ENCODE measurements around the gene RAB10.

The RAB10 gene

GRCh38 chr2:26179446-26179913, 145.6 kb downstream of the RAB10 start:
- DNase-seq (ENCODE audit: low spot score), result peak; percentile 33

- no peak for DNase-seq (ENCODE audit: low spot score)
Observed at GRCh38 chr2:26182441-26182840, 148.6 kb downstream of the RAB10 start.

GRCh38 chr2:26182887-26183630, 149.2 kb downstream of the RAB10 start:
- DNase-seq (ENCODE audit: low spot score), result no peak

GRCh38 chr2:26184121-26184520, 150.2 kb downstream of the RAB10 start:
- DNase-seq (ENCODE audit: low spot score), result no peak

GRCh38 chr2:26184555-26185303, 150.8 kb downstream of the RAB10 start:
- DNase-seq (ENCODE audit: low spot score), result peak; percentile 91

GRCh38 chr2:26185304-26185928, 151.5 kb downstream of the RAB10 start:
- no peak for DNase-seq (ENCODE audit: low spot score)

GRCh38 chr2:26185954-26186770, 152.3 kb downstream of the RAB10 start:
- no peak for DNase-seq (ENCODE audit: low spot score)
